Kidney tubule cell (primary cell): ENCODE results near the gene ORM1.
"Not testable (repeated sequence)": the region's sequence is repeated elsewhere in the genome, so short reads cannot be mapped to it uniquely, and the experiment has no call there.

Experiments used
- DNase-seq: peaks from one replicate; pipeline ENCODE4 v3.0.0-alpha.2; 2018; ENCODE audit warnings: low spot score

ORM1 gene

GRCh38 chr9:114325684-114326254, 2.9 kb downstream of the ORM1 start:
- DNase-seq = not testable (repeated sequence)

GRCh38 chr9:114327749-114328148, 4.9 kb downstream of the ORM1 start:
- no peak for DNase-seq

DNA sequence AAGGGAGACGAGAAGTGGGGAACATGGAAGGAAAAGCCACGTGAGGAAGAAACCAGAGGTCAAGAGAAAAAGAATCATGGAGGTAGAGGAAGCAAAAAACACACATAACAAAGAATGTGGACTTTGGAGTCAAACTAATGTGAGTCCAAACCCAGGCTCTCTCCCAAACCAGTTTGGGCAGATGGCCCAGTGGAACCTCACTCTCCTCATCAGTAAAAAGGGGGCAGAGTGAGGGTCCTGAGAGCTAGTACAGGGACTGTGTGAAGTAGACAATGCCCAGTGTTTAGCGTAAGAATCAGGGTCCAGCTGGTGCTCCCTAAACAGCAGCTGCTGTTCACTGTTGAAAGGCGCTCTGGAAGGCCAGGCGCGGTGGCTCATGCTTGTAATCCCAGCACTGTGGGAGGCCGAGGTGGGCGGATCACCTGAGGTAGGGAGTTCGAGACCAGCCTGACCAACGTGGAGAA, 5.5 kb downstream of the ORM1 start:
- not testable (repeated sequence) for DNase-seq

- DNase-seq = not testable (repeated sequence)
Measured at GRCh38 chr9:114328937-114329624, 6.2 kb downstream of the ORM1 start.

DNA sequence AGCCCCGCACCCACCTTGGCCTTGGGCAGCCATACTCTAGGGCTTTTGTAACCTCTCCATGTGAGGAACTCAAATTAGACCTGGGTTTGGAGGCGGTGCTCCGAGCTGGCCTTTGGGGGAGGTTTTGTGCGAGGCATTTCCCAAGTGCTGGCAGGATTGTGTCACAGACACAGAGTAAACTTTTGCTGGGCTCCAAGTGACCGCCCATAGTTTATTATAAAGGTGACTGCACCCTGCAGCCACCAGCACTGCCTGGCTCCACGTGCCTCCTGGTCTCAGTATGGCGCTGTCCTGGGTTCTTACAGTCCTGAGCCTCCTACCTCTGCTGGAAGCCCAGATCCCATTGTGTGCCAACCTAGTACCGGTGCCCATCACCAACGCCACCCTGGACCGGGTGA, 6.7 kb downstream of the ORM1 start, which contains the start of gene ORM2:
TSS of gene ORM2 (plus strand) at position 245 of the 398 bp plus-strand sequence. CDS start at position 281, 36 bp downstream.
- not testable (repeated sequence) for DNase-seq

DNA sequence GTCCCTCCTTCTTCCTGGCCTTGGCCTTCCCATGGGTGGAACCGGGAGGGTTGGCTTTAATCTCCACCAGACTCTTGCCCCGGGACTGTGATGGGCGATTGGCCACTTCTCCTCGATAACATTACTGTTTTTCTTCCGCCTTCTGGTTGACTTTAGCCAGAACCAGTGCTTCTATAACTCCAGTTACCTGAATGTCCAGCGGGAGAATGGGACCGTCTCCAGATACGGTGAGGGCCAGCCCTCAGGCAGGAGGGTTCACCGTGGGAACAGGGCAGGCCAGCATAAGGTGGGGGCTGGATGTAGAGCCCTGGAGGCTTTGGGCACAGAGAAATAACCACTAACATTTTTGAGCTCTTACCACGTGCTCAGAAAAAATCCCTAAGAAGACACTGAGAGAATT, 7.7 kb downstream of the ORM1 start:
- no peak for DNase-seq

DNA sequence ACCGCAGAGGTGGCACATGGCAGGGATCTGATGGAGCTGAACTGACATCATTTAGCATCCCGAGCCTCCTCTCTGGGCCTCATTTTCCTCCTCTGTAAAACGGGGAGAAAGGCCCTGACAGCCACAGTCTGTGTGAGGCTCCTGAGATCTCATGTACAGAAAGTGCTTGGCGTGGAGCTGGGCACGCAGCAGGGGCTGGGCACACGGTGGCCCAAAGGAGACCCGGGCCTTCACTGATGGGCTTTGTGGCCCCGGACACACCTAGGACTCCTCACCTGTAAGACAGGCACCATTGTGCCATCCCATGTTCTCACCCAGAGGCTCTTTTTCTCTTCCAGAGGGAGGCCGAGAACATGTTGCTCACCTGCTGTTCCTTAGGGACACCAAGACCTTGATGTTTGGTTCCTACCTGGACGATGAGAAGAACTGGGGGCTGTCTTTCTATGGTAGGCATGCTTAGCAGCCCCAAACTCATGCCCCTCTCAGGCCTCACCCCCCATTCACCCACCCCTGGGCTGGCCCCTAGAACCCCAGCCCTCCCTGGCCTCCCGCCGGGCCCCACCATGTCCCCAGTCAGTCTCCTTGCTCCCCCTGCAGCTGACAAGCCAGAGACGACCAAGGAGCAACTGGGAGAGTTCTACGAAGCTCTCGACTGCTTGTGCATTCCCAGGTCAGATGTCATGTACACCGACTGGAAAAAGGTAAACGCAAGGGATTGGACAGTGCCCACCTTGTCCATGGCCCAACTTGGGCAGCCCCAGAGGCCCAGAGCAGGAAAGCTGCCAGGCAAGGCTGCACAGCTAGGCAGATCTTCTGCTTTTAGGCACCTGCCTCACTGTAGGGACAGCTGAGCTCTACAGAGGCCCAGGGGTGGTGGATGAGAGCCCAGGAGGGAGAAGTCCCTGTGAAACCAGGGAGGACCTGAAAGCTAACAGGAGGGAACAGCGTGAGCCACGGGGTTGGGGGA, 8.6 kb downstream of the ORM1 start:
- not testable (repeated sequence) for DNase-seq

DNA sequence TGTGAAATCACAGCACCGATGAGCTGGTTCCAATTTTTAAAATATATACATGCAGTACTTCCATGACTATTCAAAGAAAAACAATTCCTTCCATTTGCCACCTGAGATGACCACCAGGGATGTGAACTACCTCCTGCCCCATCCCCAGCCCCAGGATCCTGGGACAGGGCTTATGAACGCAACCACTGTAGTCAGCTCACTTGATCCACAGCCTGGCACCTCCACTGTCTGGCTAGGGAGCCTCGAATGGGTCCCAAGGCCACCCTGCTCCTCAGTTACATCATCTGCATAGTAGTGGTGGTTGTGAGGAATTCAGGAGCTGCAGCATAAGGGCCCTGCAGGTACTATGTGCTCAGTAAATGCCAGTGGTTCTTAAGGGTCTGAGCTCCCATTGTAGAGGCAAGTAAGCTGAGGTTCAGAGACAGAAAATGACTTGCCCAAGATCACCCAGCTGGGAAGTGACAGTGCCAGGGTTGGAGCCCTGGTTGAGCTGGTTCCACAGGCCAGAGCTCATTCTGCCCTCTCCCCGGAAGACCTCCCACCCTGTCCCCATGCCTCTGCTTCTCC, 9.7 kb downstream of the ORM1 start:
- not testable (repeated sequence) for DNase-seq

DNA sequence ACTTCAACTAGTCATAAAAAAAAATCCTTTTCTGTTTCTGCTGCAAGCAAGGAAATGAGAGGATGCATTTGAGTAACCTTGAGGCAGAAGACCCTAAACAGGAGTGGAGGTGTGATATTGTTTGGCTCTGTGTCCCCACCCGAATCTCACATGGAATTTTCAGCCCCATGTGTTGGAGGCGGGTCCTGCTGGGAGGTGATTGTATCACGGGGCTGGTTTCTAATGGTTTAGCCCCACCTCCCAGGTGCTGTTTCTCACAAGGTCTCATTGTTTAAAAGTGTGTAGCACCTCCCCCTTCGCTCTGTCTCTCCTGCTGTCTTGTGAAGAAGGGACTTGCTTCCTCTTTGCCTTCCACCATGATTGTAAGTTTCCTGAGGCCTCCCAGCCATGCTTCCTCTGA, 10.8 kb downstream of the ORM1 start:
- not testable (repeated sequence) for DNase-seq

GRCh38 chr9:114334490-114334889, 11.6 kb downstream of the ORM1 start:
- no peak for DNase-seq

DNA sequence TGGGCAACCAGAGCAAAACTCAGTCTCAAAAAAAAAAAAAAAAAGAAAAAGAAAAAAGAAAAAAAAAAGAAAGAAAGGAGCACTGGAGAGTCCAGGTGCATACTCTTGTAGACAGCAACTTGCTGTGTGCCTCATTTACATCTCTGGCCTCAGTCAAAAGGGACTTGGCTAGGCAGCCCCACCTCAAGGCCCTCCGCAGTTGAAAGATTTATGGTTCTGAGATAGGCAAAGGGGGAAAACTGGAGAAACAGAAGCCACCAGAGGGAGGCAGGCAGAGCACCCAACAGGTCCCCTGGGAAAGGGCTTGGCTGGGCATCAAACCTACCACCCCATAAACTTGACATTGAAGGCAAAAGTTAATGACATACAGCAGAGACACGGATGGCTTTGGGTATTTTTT, 12.8 kb downstream of the ORM1 start:
- no peak for DNase-seq

- no peak for DNase-seq
Measured at GRCh38 chr9:114336157-114336556, 13.3 kb downstream of the ORM1 start.

- DNase-seq = no peak
Measured at GRCh38 chr9:114336699-114337395, 13.9 kb downstream of the ORM1 start.

DNA sequence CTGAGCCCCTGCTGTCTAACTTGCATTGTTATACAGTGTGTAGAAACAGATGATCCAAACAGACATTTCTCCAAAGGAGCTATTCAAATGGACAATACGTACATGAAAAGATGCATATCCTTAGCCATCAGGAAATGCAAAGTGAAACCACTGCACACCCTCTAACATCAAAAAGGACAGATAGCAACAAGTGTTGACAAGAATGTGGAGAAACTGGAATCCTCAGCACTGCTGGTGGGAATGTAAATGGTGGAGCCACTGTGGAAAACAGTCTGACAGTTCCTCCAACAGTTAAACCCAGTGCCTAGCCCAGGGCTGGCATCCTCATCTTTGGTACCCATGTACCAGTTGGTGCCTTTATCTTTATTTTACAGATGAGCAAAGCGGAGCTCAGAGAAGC, 15.3 kb downstream of the ORM1 start:
- no peak for DNase-seq

DNA sequence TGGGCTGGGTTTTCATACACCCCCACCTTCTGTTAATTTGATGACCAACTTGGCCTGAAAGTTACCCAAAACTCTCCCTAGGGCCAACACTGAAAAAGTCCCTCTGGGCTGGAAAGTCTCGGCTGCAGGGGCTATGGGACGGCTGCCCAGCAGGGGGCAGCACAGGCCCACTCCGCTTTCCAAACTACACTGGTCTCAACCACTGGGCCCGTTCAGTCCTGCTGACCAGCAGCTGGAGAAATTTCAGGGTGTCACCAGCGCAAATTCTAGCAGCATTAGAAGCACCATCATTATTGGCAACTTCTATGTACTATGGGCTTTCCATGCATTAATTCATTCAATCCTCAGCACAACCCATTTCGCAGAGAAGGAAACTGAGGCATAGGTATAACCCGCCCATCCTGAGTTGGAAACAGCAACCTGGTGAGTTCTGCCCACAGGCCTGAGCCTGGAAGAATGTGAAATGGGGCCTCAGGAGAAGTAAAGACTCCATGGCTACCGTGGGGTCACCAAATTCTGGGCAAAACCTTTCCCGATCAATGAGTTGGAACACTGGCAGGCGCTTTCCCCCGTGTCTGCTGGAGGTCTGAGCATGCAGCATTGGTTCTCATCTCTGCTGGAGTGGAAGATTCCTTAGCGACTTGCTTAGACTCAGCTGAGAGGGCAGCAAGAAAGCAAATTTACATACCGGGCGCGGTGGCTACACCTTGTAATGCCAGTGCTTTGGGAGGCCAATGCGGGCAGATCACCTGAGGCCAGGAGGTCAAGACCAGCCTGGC, 16.4 kb downstream of the ORM1 start:
- peak; percentile 57 for DNase-seq

DNA sequence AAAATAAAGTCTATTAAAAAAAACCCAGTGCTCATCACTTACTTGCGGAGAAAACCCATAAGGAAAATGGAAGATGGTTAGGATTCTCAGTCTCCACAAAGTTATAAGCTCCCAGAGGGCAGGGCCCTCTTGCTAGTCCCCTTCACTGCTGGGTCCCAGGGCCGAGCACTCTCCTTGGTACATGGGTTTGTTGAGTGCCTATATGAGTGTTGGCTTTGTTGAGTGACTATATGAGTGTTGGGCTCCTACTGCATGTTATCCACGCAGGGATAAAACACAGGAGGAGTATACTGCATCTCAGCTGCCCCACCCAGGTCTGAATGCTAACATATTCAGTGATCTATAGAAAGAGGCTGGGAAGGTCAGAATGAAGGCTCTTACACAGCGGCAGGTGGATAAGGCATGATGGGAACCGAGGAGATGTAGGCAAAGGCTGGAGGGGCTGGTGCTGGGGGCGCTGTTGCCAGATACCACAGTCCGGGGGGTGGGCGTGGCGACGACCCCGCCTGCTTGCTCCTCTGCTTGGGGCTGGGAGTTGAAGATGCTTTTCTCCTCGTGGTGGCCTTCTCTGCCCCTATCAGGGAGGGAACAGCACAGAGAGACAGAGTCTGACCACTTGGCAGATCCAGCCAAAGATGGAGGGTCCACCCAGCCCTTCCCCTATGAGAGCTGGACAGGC, 18.4 kb downstream of the ORM1 start:
- DNase-seq = no peak

DNA sequence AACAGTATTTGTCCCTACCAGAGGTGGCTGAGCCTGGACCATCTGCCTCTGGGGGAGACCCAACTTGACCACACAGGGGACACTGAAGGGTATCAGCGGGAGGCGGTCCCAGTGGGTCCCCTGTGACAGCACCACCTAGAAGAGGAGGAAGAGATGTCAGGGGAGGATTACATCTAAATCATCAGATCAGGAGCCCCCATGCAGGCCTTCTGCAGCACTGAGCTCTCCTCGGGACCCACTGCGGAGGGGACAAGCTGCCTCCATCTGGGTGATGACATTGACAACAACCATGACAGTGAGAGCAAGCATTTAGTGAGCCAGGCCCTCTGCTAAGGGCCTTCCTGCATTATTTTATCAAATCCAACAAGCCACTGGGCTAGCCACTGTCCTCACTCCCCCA, 19.1 kb downstream of the ORM1 start:
- no peak for DNase-seq

DNA sequence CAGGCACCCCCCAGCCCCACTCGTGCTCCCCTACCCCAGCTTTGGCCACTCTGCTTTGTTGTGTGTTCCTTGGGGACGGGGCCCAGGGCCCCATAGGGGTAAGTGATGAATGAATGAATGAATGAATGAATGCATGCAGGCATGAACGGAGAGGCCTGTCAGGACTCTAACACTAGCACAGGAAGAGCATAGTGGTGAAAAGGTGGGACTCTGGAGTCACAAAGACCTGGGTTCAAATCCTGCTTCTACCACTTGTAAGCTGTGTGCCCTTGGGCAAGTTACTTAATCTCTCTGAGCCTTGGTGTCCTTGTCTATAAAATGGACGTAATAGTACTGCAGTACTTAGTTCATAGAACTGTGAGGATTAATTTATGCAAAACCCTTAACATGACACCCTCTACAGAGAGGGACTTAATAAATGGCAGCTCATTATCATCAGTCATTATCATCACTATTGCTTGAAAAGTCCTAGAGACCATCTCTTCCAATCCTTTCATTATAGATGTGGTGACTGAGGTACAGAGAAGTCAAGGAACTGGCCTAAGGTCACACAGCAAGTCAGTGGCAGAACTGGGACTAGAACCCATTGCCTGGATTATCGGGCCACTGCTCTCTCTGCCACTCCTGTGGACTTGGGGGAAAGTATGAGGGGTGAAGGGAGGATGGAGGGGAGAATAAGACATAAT, 20.0 kb downstream of the ORM1 start:
- DNase-seq = no peak

- no peak for DNase-seq
Measured at GRCh38 chr9:114343471-114344187, 20.7 kb downstream of the ORM1 start.
